T-helper 9 cell (primary cell): ENCODE measurements around the gene TTC39B.

Experiments
- DNase-seq: peaks from one replicate; pipeline ENCODE4 v3.0.0-alpha.2; 2020

Gene TTC39B

DNA sequence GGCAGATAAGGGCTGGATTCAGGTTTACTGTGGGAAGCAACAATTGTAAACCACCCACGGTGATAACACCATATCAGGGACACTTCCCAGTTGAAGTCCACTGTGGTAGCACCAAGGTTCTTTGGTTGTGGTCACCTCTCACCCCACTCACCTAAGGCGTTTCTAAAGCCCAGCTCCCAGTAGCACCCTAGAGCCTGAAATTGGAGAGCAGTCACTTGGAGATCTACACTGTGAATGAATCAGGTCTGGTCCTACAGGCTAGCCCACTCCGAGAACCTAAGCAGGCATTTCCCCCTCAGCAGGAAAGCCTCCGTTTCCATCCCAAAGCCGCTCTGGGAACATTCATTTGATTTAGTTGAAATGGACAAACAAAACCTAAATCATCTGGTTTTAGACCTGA is 191.3 kb downstream of the TTC39B start:
- no peak for DNase-seq

DNA sequence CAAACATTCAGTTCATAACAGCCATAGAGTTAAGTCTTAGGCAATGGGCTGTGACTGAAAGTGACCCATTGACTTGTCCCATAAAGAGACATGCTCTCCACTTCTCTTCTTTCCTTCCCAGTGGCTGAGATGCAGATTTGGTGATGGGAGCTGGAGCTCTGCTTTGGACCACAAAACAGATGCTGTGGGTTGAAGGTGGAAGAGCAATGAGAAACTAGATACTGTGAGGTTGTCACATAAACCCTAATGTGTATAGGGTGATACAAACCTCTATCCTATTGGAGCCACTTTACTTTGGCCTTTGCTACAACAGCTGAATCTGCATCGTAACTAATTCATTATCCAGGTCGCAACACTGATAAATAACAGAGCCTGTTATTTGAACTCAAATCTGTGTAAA is 192.0 kb downstream of the TTC39B start:
- DNase-seq: no peak
